Fibroblast of gingiva (primary cell): Measurements from ENCODE around the gene DENND5B.
"Not testable (repeated sequence)": the region's sequence is repeated elsewhere in the genome, so short reads cannot be mapped to it uniquely, and the experiment has no call there.

Experiments used
- DNase-seq: peaks from one replicate; pipeline ENCODE4 v3.0.0-alpha.2; 2011; ENCODE audit warnings: low read depth

DENND5B gene

GRCh38 chr12:31591380-31591901 lies 505 bp upstream of the DENND5B start:
- peak; percentile 10 for DNase-seq

GRCh38 chr12:31589904-31590641 lies 863 bp downstream of the DENND5B start:
- peak; percentile 66 for DNase-seq

- DNase-seq = no peak
Observed at GRCh38 chr12:31589598-31589903, 1.4 kb downstream of the DENND5B start.

- no peak for DNase-seq
Observed at GRCh38 chr12:31588976-31589375, 2.0 kb downstream of the DENND5B start.

GRCh38 chr12:31586728-31587127 lies 4.2 kb downstream of the DENND5B start:
- no peak for DNase-seq

- no peak for DNase-seq
Observed at GRCh38 chr12:31585895-31586294, 5.0 kb downstream of the DENND5B start.

GRCh38 chr12:31585271-31585670 lies 5.7 kb downstream of the DENND5B start:
- DNase-seq = no peak

GRCh38 chr12:31584782-31585181 lies 6.2 kb downstream of the DENND5B start:
- DNase-seq = no peak

GRCh38 chr12:31583878-31584277 lies 7.1 kb downstream of the DENND5B start:
- no peak for DNase-seq

- peak; percentile 17 for DNase-seq
Observed at GRCh38 chr12:31582155-31582554, 8.8 kb downstream of the DENND5B start.

- peak; percentile 52 for DNase-seq
Observed at GRCh38 chr12:31578632-31579031, 12.3 kb downstream of the DENND5B start.

GRCh38 chr12:31574803-31575575 lies 15.9 kb downstream of the DENND5B start:
- peak; percentile 5 for DNase-seq

GRCh38 chr12:31574367-31574766 lies 16.6 kb downstream of the DENND5B start:
- not testable (repeated sequence) for DNase-seq

GRCh38 chr12:31572900-31573600 lies 17.9 kb downstream of the DENND5B start:
- no peak for DNase-seq

GRCh38 chr12:31570880-31571279 lies 20.1 kb downstream of the DENND5B start:
- no peak for DNase-seq

- DNase-seq = not testable (repeated sequence)
Observed at GRCh38 chr12:31569517-31569916, 21.4 kb downstream of the DENND5B start.

GRCh38 chr12:31568498-31568897 lies 22.4 kb downstream of the DENND5B start:
- no peak for DNase-seq

- no peak for DNase-seq
Observed at GRCh38 chr12:31567029-31567428, 23.9 kb downstream of the DENND5B start.

GRCh38 chr12:31566547-31566946 lies 24.4 kb downstream of the DENND5B start:
- DNase-seq = no peak

GRCh38 chr12:31562594-31563328 lies 28.2 kb downstream of the DENND5B start:
- no peak for DNase-seq

GRCh38 chr12:31560516-31560915 lies 30.4 kb downstream of the DENND5B start:
- DNase-seq = no peak

GRCh38 chr12:31558521-31558920 lies 32.4 kb downstream of the DENND5B start:
- DNase-seq = peak; percentile 56
